ENCODE results near the gene NR6A1. TPM values are rescaled to one million over a fixed set of nuclear protein-coding genes. Genes with fewer than 3 reads are reported as not detected.

The NR6A1 gene
- total RNA-seq, 1 experiment from 2014 or later: 164 TPM

DNA sequence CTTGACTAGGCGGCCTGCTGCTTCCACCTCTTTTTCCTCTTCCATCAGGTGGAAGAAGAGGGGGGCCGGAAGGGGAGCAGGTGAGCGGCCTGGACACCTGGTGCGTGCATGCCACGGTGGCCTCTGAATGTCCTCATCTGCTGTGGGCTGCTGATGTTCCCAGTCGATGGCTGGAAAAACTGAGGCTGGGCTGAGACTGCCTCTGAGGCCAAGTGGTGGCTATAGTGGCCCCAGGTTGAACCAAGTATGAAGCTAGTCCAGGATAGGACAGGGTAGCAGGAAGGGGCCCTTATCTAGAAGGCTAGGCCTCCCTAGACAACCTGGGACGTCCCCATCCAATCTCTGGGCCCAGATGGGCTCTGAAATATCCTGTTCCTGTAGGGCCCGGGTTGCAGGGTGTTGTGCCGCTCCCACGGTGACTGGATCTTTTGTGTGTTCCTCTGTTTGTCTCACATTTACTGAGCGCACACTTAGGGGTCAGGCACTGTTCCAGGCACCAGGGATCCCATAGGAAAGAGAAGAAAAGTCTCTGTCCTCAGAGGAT, 263.2 kb downstream of the NR6A1 start (continued):
- TF ChIP-seq, protein P1, sequence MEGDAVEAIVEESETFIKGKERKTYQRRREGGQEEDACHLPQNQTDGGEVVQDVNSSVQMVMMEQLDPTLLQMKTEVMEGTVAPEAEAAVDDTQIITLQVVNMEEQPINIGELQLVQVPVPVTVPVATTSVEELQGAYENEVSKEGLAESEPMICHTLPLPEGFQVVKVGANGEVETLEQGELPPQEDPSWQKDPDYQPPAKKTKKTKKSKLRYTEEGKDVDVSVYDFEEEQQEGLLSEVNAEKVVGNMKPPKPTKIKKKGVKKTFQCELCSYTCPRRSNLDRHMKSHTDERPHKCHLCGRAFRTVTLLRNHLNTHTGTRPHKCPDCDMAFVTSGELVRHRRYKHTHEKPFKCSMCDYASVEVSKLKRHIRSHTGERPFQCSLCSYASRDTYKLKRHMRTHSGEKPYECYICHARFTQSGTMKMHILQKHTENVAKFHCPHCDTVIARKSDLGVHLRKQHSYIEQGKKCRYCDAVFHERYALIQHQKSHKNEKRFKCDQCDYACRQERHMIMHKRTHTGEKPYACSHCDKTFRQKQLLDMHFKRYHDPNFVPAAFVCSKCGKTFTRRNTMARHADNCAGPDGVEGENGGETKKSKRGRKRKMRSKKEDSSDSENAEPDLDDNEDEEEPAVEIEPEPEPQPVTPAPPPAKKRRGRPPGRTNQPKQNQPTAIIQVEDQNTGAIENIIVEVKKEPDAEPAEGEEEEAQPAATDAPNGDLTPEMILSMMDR (IDR thresholded peaks at IDR 0.05): no peak
- TF ChIP-seq, protein P2, sequence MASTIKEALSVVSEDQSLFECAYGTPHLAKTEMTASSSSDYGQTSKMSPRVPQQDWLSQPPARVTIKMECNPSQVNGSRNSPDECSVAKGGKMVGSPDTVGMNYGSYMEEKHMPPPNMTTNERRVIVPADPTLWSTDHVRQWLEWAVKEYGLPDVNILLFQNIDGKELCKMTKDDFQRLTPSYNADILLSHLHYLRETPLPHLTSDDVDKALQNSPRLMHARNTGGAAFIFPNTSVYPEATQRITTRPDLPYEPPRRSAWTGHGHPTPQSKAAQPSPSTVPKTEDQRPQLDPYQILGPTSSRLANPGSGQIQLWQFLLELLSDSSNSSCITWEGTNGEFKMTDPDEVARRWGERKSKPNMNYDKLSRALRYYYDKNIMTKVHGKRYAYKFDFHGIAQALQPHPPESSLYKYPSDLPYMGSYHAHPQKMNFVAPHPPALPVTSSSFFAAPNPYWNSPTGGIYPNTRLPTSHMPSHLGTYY (CRISPR knock-in tag; IDR thresholded peaks at IDR 0.05): no peak
- TF ChIP-seq RELA (CRISPR knock-in tag; IDR thresholded peaks at IDR 0.05; ENCODE audit: borderline replicate concordance): no peak

DNA sequence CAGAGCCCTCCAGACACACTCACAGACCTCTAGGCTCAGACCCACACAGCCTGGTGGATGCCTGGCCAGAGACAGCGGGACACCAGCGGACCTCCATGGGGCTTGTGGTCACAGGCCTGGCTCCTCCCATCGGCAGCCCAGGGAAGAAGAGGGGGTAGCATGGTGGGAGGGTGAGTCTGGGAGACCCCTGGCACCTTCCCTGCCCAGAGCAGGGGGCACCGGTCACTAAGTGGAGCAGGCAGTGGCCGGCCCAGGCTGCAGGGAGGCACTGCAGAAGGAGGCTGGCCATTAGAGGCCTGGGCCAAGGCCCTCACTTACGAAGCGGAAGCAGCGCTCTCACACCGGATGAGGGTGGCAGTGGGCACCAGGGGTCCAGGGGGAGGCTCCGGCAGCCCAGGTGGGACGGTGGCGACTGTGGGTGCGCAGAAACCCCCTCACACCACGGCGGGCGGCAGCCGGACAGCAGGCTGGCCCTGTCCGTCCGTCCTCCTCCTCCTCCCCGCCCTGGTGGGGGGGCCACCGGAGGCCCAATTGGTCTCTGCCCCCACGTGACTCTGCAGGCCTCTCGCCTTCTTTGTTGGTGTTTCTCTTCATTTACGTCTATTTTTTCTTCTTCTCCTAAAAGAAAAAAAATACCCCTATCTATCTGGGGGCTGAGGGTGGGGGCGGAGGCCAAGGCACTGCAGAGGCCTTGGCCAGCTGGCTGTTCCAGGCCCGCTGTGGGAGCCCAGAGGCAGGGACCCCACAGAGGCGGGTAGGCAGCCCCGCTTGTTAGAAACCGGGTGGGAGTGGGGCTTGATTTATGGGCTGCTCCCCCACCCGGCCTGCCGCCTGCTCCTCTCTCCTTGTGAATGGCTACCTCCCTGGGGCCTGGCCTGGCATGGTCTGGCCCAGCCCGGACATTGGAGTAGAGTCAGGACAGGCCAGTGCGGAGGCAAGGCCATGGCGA, 263.9 kb downstream of the NR6A1 start, which contains the start of gene NR5A1:
NR5A1 (minus strand) TSS at position 469 of the 949 bp plus-strand sequence. CDS start 4,004 bp downstream, outside the sequence.
- ATAC-seq (no peak), DNase-seq (ENCODE audit: low spot score) (no peak)
- no peak for TF ChIP-seq NR3C1 (CRISPR knock-in tag; conservative IDR thresholded peaks at IDR 0.05; ENCODE audit: low read depth)
- peak; percentile 45; the same call in 1 of the 2 replicates for TF ChIP-seq GABPB1 (CRISPR knock-in tag; IDR thresholded peaks at IDR 0.05)
- TF ChIP-seq GRHL2 (CRISPR knock-in tag; IDR thresholded peaks at IDR 0.05; ENCODE audit: insufficient replicate concordance, severe bottlenecking): no peak
- TF ChIP-seq, protein P3, sequence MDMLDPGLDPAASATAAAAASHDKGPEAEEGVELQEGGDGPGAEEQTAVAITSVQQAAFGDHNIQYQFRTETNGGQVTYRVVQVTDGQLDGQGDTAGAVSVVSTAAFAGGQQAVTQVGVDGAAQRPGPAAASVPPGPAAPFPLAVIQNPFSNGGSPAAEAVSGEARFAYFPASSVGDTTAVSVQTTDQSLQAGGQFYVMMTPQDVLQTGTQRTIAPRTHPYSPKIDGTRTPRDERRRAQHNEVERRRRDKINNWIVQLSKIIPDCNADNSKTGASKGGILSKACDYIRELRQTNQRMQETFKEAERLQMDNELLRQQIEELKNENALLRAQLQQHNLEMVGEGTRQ (CRISPR knock-in tag; IDR thresholded peaks at IDR 0.05): no peak
- TF ChIP-seq, protein P2 (CRISPR knock-in tag; IDR thresholded peaks at IDR 0.05): no peak
- TF ChIP-seq, protein P4, sequence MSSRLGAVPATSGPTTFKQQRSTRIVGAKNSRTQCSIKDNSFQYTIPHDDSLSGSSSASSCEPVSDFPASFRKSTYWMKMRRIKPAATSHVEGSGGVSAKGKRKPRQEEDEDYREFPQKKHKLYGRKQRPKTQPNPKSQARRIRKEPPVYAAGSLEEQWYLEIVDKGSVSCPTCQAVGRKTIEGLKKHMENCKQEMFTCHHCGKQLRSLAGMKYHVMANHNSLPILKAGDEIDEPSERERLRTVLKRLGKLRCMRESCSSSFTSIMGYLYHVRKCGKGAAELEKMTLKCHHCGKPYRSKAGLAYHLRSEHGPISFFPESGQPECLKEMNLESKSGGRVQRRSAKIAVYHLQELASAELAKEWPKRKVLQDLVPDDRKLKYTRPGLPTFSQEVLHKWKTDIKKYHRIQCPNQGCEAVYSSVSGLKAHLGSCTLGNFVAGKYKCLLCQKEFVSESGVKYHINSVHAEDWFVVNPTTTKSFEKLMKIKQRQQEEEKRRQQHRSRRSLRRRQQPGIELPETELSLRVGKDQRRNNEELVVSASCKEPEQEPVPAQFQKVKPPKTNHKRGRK (CRISPR knock-in tag; IDR thresholded peaks at IDR 0.05; ENCODE audit: borderline replicate concordance): no peak
- CTCF ChIA-PET: interaction anchor here (1.0 to 3.6 kb wide), 4 partner anchors 16 to 346 kb away, joined by 3 to 15 read pairs (median 6); partner anchors contain the start of gene WDR38
- 0 out of 2 replicates have a peak, but pooled peaks cover 4% of the 10 kb centered on the region for H3K36me3 Mint-ChIP-seq
- POLR2A ChIA-PET: no interaction called here
- no peak within 1 kb of the TSS for H3K27ac Mint-ChIP-seq
- H3K4me1 Mint-ChIP-seq: peaks cover 25% of the 10 kb centered on the region
- no peaks in the 10 kb centered on the region for H3K9me3 Mint-ChIP-seq
- no peak within 1 kb of the TSS for H3K4me3 Mint-ChIP-seq
- peaks cover 42% of the 10 kb centered on the region for H3K27me3 Mint-ChIP-seq (ENCODE audit: low read depth)

DNA sequence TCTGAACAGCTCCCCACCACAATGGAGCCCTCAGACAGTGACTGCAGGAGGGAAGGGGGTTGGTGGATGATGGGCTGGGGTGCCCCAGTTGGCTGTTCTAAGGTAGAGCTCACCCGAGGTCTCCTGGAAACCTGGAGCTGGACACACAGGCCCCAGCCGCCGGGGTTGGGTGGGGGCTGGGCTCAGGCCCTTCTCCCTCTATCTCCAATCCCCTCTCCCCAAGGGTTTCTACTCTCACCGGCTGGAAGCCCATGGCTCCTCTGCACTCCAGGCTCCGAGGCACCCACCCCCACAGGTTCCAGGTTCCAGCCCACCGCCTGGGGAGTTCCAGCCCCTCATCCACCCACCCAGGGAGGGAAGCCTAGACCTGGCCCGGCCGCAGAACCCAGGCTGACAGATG, 264.7 kb downstream of the NR6A1 start:
- DNase-seq (ENCODE audit: low spot score): no peak
- CTCF ChIA-PET: interaction anchor here (0.6 to 3.6 kb wide), 8 partner anchors 15 to 350 kb away, joined by 3 to 15 read pairs (median 6); partner anchors contain the start of gene WDR38

More for the DNA sequence above, 264.7 kb downstream of the NR6A1 start:
- H3K4me1 Mint-ChIP-seq: peaks cover 17% of the 10 kb centered on the region
- ATAC-seq: no peak
- H3K27ac Mint-ChIP-seq: no peak overlapping the region
- no peak overlapping the region for H3K4me3 Mint-ChIP-seq
- POLR2A ChIA-PET: no interaction called here
- no peak for TF ChIP-seq NR1H2 (CRISPR knock-in tag; IDR thresholded peaks at IDR 0.05)
- TF ChIP-seq, protein P4 (CRISPR knock-in tag; IDR thresholded peaks at IDR 0.05; ENCODE audit: borderline replicate concordance): no peak
- 0 out of 2 replicates have a peak, but pooled peaks cover 4% of the 10 kb centered on the region for H3K36me3 Mint-ChIP-seq
- peaks cover 49% of the 10 kb centered on the region for H3K27me3 Mint-ChIP-seq (ENCODE audit: low read depth)
- H3K9me3 Mint-ChIP-seq: no peaks in the 10 kb centered on the region

All from WTC11 (cell line).